Measurements from ENCODE around the gene ZC3H7A. TPM values are rescaled to one million over a fixed set of nuclear protein-coding genes. Genes with fewer than 3 reads are reported as not detected.

The ZC3H7A gene
- total RNA-seq, 1 experiment from 2014 or later, result 22.7 TPM

- DNase-seq (ENCODE audit: low read depth), result no peak
Measured at GRCh38 chr16:11735787-11736186, 61.3 kb downstream of the ZC3H7A start.

GRCh38 chr16:11734653-11735043, 62.4 kb downstream of the ZC3H7A start:
- DNase-seq (ENCODE audit: low read depth), result no peak

GRCh38 chr16:11734025-11734652, 62.9 kb downstream of the ZC3H7A start:
- DNase-seq (ENCODE audit: low read depth), result no peak

DNA sequence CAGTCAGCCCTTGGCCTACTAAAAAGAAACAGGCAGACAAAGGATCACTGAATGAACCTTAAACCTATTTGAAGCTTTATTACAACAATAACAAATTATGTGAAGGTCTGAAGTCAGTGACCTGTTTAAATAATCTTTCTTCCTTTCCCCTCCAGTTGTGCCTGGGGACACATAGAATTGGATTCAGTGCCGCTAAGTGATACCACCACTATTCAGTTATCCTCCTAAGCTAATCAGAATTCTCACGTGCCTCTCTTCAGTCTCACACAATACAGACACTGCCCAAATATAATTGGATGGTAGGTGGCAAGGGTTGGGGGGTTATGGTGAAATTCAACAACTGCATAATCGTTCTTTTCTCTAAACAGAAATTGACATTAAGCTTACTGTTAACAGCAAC, 65.8 kb downstream of the ZC3H7A start:
- DNase-seq (ENCODE audit: low read depth), result no peak

- DNase-seq (ENCODE audit: low read depth), result no peak
Measured at GRCh38 chr16:11729787-11730186, 67.3 kb downstream of the ZC3H7A start.

DNA sequence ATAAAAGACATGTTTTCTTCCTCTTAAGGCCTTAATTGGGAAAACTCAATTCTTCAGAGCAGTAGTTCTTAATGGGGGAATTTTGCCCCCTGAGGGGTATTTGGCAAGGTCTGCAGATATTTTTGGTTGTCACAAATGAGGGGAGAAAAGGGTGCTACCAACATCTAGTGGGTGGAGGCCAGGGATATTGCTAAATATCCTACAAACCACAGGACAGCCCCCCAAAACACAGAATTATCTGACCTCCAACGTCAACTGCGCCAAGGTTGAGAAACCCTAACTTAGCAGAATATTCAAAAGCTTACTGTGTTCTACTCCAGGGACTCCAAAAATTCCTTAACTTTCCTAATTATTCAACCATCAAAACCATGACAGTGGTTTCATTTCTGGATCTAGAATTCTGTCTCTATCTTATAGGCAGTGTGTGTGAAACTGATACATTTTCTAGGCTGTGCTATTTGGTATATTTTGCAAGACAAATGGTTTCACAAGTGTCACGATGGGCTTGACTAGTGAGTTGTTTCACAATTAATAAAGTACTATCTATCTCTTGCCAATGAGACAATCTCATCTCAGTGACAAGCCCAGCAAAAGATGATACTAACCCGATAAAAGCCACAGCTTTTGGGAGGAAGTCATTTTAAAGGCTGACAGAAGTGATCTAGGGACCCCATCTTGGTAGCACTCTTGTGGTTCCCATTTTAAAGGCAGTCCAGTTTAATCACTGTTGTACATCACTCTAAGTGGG, 69.1 kb downstream of the ZC3H7A start:
- no peak for DNase-seq (ENCODE audit: low read depth)

GRCh38 chr16:11726008-11726407, 71.0 kb downstream of the ZC3H7A start:
- no peak for DNase-seq (ENCODE audit: low read depth)

- no peak for DNase-seq (ENCODE audit: low read depth)
Measured at GRCh38 chr16:11725457-11725856, 71.6 kb downstream of the ZC3H7A start.

DNA sequence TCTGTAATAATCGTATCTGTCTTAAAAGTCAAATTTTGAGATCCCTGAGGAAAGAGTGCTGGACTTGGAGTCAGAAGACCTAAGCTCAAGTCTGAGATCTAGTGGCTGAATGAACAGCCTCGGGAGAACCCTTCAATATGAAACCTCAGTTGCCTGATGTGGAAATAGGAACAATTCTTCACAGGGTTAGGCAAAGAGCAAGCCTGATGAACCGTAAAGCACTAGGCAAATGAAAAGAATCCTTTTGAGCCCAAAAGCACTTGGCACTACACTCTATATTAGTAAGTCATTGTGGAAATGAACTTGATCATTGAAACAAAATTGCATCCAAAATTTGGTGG, 74.6 kb downstream of the ZC3H7A start:
- no peak for DNase-seq (ENCODE audit: low read depth)

DNA sequence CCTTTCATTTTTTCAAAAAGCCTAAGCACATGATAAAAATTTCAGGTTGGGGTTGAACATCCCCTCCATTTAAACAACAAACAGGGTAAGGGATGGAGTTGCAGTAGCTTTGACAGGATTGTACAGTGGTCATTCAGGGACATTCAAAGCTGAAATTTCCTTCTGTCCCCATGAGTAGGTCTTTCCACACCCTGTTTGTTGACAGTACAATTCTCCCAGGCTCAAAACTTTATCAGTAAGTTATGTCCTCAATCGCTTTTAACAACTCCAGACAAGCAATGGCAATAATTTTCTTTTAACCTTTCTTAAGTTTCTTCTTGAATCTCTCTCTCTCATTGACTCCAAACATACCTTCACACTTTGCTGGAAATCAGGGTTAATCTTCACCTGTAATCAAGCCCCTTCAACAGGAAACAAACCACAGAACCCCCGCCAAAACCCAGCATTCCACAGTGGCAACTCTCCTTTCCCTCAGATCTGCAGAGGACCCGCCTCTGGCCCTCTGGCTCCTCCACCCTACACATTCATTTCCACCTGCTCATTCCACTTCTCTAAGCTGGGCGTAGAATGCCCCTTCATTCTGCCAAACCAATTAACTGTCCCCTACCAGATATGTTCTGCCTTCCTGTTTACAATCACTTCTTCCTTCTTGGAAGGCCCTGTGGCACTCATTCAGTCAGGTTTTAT, 75.1 kb downstream of the ZC3H7A start:
- DNase-seq (ENCODE audit: low read depth), result no peak

DNA sequence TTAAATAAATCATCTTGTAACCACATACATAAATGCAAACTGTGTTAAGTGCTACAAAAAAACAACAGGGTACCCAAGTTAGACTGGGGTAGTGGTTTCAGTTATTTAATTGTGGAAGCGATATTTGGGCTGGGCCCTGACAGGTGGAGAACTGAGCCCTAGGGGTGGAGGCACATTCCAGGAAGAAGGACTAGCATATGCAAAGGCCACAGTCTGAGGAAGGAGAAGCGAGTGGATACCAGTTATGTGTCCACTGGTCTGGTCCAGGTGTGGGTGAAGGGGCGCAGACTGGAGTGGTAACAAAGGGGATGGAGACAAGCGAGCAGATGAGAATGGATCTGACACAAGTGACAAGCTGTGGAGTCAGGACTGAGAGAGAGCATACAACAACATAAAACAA, 77.3 kb downstream of the ZC3H7A start:
- no peak for DNase-seq (ENCODE audit: low read depth)

DNA sequence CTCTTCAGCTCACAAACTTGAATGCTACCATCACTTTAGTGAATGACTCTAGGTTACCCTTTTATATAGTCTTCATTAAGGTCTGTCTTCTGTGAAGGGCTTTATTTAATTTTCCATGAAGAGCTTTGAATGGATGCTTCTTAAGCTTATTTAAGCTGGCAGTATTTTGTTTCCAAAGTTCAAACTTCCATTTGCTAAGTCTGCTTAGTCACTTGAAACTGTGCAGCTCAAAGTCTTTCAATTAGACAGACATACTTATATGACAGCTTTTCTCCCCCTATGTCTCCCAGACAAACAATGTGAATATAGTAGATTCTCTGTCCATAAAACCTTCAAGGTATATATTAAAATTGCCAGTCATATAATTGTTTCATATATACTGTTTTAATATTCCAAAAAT, 77.9 kb downstream of the ZC3H7A start:
- DNase-seq (ENCODE audit: low read depth), result no peak

- DNase-seq (ENCODE audit: low read depth), result no peak
Measured at GRCh38 chr16:11717811-11718210, 79.2 kb downstream of the ZC3H7A start.

GRCh38 chr16:11716336-11716735, 80.7 kb downstream of the ZC3H7A start:
- no peak for DNase-seq (ENCODE audit: low read depth)

DNA sequence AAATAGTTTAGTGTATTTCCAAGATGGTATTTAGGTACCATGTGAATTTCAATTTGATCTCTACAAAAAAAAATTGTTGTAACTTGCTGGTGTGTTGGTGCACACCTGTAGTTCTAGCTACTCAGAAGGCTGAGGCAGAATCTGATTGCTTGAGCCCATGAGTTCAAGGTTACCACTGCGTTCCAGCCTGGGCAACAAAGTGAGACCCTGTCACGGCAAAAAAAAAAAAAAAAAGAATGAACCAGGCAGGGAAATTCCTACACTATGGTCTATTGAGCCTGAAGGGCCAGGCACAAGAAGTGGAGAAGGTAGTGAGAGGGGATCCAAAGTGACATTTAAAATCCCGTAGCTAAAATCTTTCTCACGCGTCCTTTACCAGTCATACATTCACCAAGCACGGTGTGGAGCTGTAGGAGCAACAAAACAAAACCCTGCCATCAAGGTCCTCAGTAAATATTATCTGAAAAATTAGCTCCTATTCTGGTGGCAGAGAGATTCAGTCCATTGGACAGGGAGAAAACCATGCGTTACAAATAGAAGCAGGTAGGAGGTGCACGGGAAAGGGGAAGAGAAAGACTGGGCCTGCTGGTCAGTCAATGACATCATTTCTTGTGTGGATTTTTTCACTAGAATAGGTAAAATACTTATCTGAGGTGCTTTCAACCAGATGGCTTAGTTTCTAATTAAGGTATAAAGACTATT, 81.7 kb downstream of the ZC3H7A start:
- DNase-seq (ENCODE audit: low read depth), result no peak

DNA sequence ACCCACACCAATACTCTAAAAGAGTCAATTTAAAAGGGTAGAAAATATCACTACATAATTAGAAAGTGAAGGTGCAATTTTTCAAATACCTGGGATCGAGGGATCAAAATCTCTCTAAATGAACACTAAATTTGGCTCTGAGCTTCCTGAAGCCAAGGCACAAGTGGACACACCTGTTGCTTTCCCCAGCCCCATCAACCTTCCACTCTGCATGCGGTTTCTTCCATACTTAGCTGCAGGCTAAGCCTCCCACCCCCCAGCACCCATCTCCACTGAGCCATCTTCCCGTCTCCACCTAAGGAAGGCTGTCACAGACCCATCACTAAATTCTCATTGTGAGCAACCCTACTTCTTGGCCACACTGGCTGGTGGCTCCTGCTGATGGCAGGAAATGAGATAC, 84.9 kb downstream of the ZC3H7A start:
- no peak for DNase-seq (ENCODE audit: low read depth)

DNA sequence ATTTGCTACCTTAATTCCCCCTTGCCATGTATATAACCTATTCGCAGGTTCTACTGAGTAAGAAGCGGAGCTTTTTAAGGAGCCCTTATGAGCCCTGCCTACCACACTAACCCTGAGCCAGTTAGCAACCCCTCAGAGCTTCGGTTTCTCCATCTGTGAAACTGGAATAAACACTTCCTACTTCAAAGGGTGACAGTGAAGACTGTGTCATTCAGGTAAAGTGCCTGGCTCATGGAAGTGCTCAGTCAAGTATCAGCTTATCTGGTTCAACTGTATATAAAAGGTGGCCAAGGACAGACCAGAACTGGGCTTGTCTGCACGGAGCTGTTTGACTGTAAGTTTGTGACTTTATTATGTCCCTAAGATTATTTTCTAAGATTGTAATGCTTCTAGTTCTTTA, 85.4 kb downstream of the ZC3H7A start:
- no peak for DNase-seq (ENCODE audit: low read depth)

GRCh38 chr16:11708421-11708820, 88.6 kb downstream of the ZC3H7A start:
- no peak for DNase-seq (ENCODE audit: low read depth)

DNA sequence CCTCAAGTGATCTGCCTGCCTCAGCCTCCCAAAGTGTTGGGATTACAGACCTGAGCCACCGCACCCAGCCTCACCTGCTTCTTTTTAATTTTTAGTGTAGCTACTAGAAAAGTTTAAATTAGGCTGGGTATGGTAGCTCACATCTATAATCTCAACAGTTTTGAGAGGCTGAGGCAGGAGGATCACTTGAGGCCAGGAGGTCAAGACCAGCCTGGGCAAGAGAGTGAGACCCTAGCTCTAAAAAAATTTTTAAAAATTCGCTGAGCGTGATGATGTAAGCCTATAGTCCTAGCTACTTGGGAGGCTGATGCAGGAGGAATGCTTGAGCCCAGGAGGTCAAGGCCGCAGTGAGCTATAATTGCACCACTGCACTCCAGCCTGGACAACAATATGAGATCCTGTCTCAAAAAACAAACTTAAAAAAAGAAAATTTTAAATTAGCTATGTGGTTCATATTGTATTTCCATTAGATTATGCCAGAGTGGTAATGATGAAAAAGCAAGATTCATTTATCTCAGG, 89.3 kb downstream of the ZC3H7A start:
- DNase-seq (ENCODE audit: low read depth), result no peak

- no peak for DNase-seq (ENCODE audit: low read depth)
Measured at GRCh38 chr16:11706180-11706742, 90.8 kb downstream of the ZC3H7A start.

- DNase-seq (ENCODE audit: low read depth), result no peak
Measured at GRCh38 chr16:11705311-11706025, 91.6 kb downstream of the ZC3H7A start.
